ENCODE results near the gene CETP. TPM values are rescaled to one million over a fixed set of nuclear protein-coding genes. Genes with fewer than 3 reads are reported as not detected.
A peak's percentile ranks its signal among the peaks of the same experiment; 100 is the strongest.

The CETP gene
- total RNA-seq, 4 donors from 2014 or later: not detected

DNA sequence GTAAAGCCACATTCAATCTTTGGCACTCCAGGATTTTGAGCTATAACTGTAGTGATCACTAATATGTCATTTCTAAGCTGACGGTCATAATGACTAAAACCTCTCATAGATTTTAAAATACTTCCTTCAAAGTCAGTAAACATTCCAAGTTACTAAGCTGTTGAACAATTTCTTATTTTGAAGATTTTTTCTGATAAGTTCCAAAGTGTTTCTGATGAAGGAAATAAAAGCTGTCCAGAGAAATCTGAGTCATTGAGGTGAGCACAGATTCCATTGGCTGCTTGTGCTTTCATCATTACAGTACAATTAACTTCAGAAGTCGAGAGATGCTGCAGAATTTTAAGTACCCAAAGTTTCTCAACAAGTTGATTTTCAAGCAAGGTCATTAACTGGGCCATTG is 51.5 kb downstream of the CETP start:
- Histone ChIP-seq H3K4me1 (peaks cover 0 to 9% (median 0%) of the 10 kb centered on the region in 4 donors), H3K4me3 (no peak overlapping the region), H3K36me3 (peaks cover 0 to 14% (median 2%) of the 10 kb centered on the region in 3 donors), H3K9me3 (peaks cover 0 to 6% (median 2%) of the 10 kb centered on the region in 4 donors), H3K27ac (no peak overlapping the region), H3K27me3 (no peaks in the 10 kb centered on the region)
- WGBS, 2 donors: 67 to 82% methylated on average over 2 of the region's 2 CpGs
- no peak for TF ChIP-seq EP300 (IDR thresholded peaks at IDR 0.05)
- TF ChIP-seq POLR2A (IDR thresholded peaks at IDR 0.05): no peak
- TF ChIP-seq, protein P1, sequence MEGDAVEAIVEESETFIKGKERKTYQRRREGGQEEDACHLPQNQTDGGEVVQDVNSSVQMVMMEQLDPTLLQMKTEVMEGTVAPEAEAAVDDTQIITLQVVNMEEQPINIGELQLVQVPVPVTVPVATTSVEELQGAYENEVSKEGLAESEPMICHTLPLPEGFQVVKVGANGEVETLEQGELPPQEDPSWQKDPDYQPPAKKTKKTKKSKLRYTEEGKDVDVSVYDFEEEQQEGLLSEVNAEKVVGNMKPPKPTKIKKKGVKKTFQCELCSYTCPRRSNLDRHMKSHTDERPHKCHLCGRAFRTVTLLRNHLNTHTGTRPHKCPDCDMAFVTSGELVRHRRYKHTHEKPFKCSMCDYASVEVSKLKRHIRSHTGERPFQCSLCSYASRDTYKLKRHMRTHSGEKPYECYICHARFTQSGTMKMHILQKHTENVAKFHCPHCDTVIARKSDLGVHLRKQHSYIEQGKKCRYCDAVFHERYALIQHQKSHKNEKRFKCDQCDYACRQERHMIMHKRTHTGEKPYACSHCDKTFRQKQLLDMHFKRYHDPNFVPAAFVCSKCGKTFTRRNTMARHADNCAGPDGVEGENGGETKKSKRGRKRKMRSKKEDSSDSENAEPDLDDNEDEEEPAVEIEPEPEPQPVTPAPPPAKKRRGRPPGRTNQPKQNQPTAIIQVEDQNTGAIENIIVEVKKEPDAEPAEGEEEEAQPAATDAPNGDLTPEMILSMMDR (IDR thresholded peaks at IDR 0.05): no peak
- no peak for DNase-seq (ENCODE audit: low spot score in 2 of 2)

DNA sequence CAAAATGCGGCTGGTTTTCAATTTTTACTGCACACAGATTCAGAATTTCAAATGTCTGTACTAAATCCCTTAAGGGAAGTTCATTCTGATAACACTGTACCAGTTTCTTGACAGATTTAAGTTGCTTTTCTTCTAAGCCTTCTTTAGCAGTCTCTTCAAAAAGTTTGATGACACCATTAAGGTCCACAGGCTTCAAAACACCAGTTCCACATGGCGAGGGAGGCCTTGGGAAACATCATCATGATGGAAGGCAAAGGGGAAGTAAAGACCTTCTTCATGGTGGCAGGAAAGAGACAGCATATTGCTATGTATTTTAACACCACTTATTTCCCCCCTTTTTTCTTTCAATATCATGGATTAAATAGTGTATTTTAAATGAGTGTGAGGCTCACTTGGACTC is 52.2 kb downstream of the CETP start:
- DNase-seq (ENCODE audit: low spot score in 2 of 2): no peak
- peaks cover 0 to 9% (median 0%) of the 10 kb centered on the region in 4 donors for H3K4me1 ChIP-seq
- no peak overlapping the region for H3K4me3 ChIP-seq
- no peaks in the 10 kb centered on the region for H3K27me3 ChIP-seq
- H3K27ac ChIP-seq: peak overlapping the region in 2 of 4 donors; percentile 4 to 45
- TF ChIP-seq EP300 (IDR thresholded peaks at IDR 0.05): no peak
- no peak for TF ChIP-seq POLR2A (IDR thresholded peaks at IDR 0.05)
- TF ChIP-seq, protein P1 (IDR thresholded peaks at IDR 0.05): no peak
- 94 to 97% methylated on average over 2 of the region's 2 CpGs for WGBS, 2 donors
- peaks cover 0 to 20% (median 6%) of the 10 kb centered on the region in 3 donors for H3K36me3 ChIP-seq
- H3K9me3 ChIP-seq: peaks cover 0 to 6% (median 2%) of the 10 kb centered on the region in 4 donors

DNA sequence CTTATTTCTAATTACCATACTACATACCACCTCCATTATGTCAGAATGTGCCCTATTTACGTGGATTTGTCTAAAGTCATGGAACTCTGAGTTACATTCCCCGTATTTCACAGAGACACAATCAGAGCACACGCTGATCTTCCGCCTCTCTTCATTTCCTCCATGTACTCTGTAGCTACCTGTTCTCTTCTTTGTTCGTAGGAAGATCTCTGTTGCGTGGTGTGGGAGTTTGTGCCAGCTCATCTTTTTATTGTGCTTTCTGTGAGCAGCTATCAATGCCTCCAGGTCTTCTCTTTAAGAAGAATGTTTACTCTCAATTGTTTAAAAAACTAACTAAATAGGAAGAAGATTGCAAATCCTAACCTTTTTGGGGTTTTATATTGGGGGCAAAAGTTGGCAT is 54.6 kb downstream of the CETP start:
- Histone ChIP-seq H3K36me3 (peaks cover 0 to 42% (median 6%) of the 10 kb centered on the region in 3 donors), H3K4me1 (peaks cover 0 to 9% (median 0%) of the 10 kb centered on the region in 4 donors), H3K9me3 (peaks cover 0 to 6% (median 2%) of the 10 kb centered on the region in 4 donors), H3K4me3 (no peak overlapping the region), H3K27me3 (no peaks in the 10 kb centered on the region), H3K27ac (no peak overlapping the region)
- 90 to 91% methylated on average over 6 of the region's 6 CpGs for WGBS, 2 donors
- no peak for DNase-seq (ENCODE audit: low spot score in 2 of 2)
- TF ChIP-seq, protein P1 (IDR thresholded peaks at IDR 0.05): no peak
- TF ChIP-seq EP300 (IDR thresholded peaks at IDR 0.05) (no peak), POLR2A (IDR thresholded peaks at IDR 0.05) (no peak)

DNA sequence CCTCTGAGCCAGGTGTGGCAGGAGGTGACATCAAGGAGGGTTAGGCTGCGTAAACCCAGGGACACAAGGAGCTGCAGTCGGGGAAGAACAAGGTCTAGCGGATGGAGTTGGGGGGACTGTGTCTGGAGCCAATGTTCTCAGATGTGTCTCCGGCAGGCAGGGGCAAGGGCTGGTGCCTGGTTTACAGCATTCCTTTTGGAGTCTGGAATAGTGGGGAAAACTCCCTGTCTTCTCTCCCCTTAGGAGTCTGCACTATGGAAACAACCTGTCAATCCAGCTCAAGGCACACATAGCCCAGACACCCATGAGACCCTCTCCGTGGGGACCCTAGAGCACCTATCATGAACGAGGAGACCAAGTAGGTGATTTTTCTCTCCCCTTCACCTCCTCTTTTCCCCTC is 55.1 kb downstream of the CETP start:
- TF ChIP-seq POLR2A (IDR thresholded peaks at IDR 0.05) (no peak), EP300 (IDR thresholded peaks at IDR 0.05) (no peak)
- TF ChIP-seq, protein P1 (IDR thresholded peaks at IDR 0.05): no peak
- Histone ChIP-seq H3K27me3 (no peaks in the 10 kb centered on the region), H3K4me1 (peaks cover 0 to 9% (median 0%) of the 10 kb centered on the region in 4 donors), H3K36me3 (peaks cover 0 to 47% (median 7%) of the 10 kb centered on the region in 3 donors), H3K9me3 (peaks cover 0 to 6% (median 2%) of the 10 kb centered on the region in 4 donors), H3K4me3 (no peak overlapping the region), H3K27ac (no peak overlapping the region)
- WGBS, 2 donors: 83 to 87% methylated on average over 6 of the region's 6 CpGs
- DNase-seq (ENCODE audit: low spot score in 2 of 2): no peak

DNA sequence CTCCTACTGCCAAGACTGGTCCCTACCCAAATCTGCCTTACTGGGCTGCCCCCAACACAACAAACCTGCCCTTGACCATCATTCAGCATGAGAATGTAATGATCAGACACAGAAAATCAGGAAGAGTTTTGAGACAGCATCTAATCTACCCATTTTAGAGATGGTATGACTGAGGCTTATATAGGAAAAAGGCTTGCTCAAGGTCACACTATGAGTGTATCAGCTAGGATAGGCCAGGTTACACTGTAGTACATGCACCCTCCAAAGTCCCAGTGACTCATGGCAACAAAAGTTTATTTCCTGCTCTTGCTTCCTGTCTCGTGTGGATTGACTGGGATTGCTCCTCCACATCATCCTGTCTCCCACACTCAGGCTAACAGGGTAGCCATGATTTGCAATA is 55.5 kb downstream of the CETP start:
- 53 to 63% methylated on average over 1 of the region's 1 CpG for WGBS, 2 donors
- Histone ChIP-seq H3K4me3 (no peak overlapping the region), H3K4me1 (peaks cover 0 to 9% (median 0%) of the 10 kb centered on the region in 4 donors), H3K27me3 (no peaks in the 10 kb centered on the region), H3K36me3 (peaks cover 0 to 52% (median 11%) of the 10 kb centered on the region in 3 donors), H3K27ac (no peak overlapping the region), H3K9me3 (peaks cover 0 to 6% (median 2%) of the 10 kb centered on the region in 4 donors)
- TF ChIP-seq EP300 (IDR thresholded peaks at IDR 0.05) (no peak), POLR2A (IDR thresholded peaks at IDR 0.05) (no peak)
- TF ChIP-seq, protein P1 (IDR thresholded peaks at IDR 0.05): no peak
- no peak for DNase-seq (ENCODE audit: low spot score in 2 of 2)
